A673 (cell line): ENCODE results near the gene XPO4. TPM values are rescaled to one million over a fixed set of nuclear protein-coding genes. Genes with fewer than 3 reads are reported as not detected.

Source experiments
- BruUV-seq: library from RNA; stranded (reverse); fragments of 400-500 nt; replicated peaks from 2 replicates; lab custom pipeline; 2021; lab: Mats Ljungman, UMichigan
- CTCF ChIA-PET: fragments of 300-600 bp; sonication (Branson Sonifier 250); formaldehyde crosslinking; loops from one replicate; lab custom pipeline; 2022; ENCODE audit warnings: antibody characterized with exemption; lab: Charles Lee
- POLR2A ChIA-PET: fragments of 300-600 bp; sonication (Branson Sonifier 250); formaldehyde crosslinking; loops from one replicate; lab custom pipeline; 2022; ENCODE audit warnings: antibody characterized with exemption; ENCODE audit not compliant: low non-redundant PET; lab: Charles Lee
- DNase-seq: peaks from one replicate; pipeline ENCODE4 v3.0.0-alpha.2; 2015; ENCODE audit warnings: low spot score
- H3K27ac ChIP-seq: fragments of 200-600 bp; sonication (generic); 2 replicates; pipeline ENCODE4 v1.5.1; 2016; ENCODE audit warnings: mixed run types, low read depth, mild to moderate bottlenecking, mixed read lengths, antibody characterized with exemption, low read length; ENCODE audit not compliant: poor library complexity, severe bottlenecking
- H3K27me3 ChIP-seq: fragments of 200-600 bp; sonication (generic); replicated peaks from 2 replicates; pipeline ENCODE4 v1.6.1; 2017; ENCODE audit warnings: mixed run types, low read depth, mild to moderate bottlenecking, mixed read lengths, antibody characterized with exemption, low read length; ENCODE audit not compliant: insufficient read depth, poor library complexity
- H3K36me3 ChIP-seq: fragments of 200-600 bp; sonication (generic); 2 replicates; pipeline ENCODE4 v1.6.1; 2016; ENCODE audit warnings: mixed run types, mild to moderate bottlenecking, mixed read lengths, antibody characterized with exemption, low read length; ENCODE audit not compliant: insufficient read depth, poor library complexity, severe bottlenecking
- H3K4me1 ChIP-seq: fragments of 200-600 bp; sonication (generic); 2 replicates; pipeline ENCODE4 v1.6.1; 2017; ENCODE audit warnings: mixed run types, mild to moderate bottlenecking, mixed read lengths, antibody characterized with exemption, low read length; ENCODE audit not compliant: insufficient read depth, poor library complexity, severe bottlenecking
- H3K4me3 ChIP-seq: fragments of 200-600 bp; sonication (generic); 2 replicates; pipeline ENCODE4 v1.5.1; 2016; ENCODE audit warnings: low read depth, mixed run types, mild to moderate bottlenecking, mixed read lengths, low read length; ENCODE audit not compliant: poor library complexity, severe bottlenecking
- H3K9me3 ChIP-seq: fragments of 200-600 bp; sonication (generic); 2 replicates; pipeline ENCODE4 v1.6.1; 2016; ENCODE audit warnings: mixed run types, low read depth, mild to moderate bottlenecking, mixed read lengths, antibody characterized with exemption, low read length; ENCODE audit not compliant: poor library complexity, severe bottlenecking
- CTCF ChIP-seq: fragments of 300-800, 200-600 bp; sonication (generic); conservative IDR thresholded peaks from 2 replicates; pipeline ENCODE4 v1.5.1; 2017; ENCODE audit warnings: low read depth, mild to moderate bottlenecking, antibody characterized with exemption, low read length, moderate library complexity, mixed read lengths
- EZH2 ChIP-seq: fragments of 200-600 bp; sonication (generic); IDR thresholded peaks from 2 replicates; pipeline ENCODE4 v1.6.1; 2017; ENCODE audit warnings: borderline replicate concordance, low read depth, mild to moderate bottlenecking, mixed read lengths, antibody characterized with exemption, low read length; ENCODE audit not compliant: poor library complexity, severe bottlenecking
- intact Hi-C: fragments of 100-400 bp; cut with micrococcal nuclease; formaldehyde crosslinking; loops from one replicate; pipeline ENCODE4 v1.10.0; 2022; ENCODE audit not compliant: unreplicated experiment
- total RNA-seq: library from RNA; stranded (reverse); gene quantifications from 2 replicates; pipeline ENCODE4 v1.2.3, GENCODE V29; 2021

XPO4 gene
- total RNA-seq, 1 experiment from 2014 or later, result 39.8 TPM

GRCh38 chr13:20833900-20834679 is 68.5 kb downstream of the XPO4 start:
- Histone ChIP-seq H3K9me3 (no peaks in the 10 kb centered on the region), H3K36me3 (peaks cover 8% of the 10 kb centered on the region), H3K4me1 (peaks cover 10% of the 10 kb centered on the region), H3K4me3 (no peak overlapping the region), H3K27me3 (no peaks in the 10 kb centered on the region), H3K27ac (no peak overlapping the region)
- DNase-seq, result no peak
- ChIA-PET CTCF (no interaction called here), POLR2A (no interaction called here)
- TF ChIP-seq CTCF, result no peak
- no peak for TF ChIP-seq EZH2
- no TSS peak for BruUV-seq
- intact Hi-C loops, result no loop called here

GRCh38 chr13:20832861-20833260 is 69.7 kb downstream of the XPO4 start:
- no peak for TF ChIP-seq EZH2
- TF ChIP-seq CTCF, result no peak
- DNase-seq, result no peak
- Histone ChIP-seq H3K36me3 (peaks cover 8% of the 10 kb centered on the region), H3K27ac (no peak overlapping the region), H3K9me3 (no peaks in the 10 kb centered on the region), H3K4me1 (peaks cover 10% of the 10 kb centered on the region), H3K27me3 (no peaks in the 10 kb centered on the region), H3K4me3 (no peak overlapping the region)
- ChIA-PET POLR2A (no interaction called here), CTCF (no interaction called here)
- intact Hi-C loops, result no loop called here
- BruUV-seq, result no TSS peak

GRCh38 chr13:20831933-20832332 is 70.6 kb downstream of the XPO4 start:
- TF ChIP-seq CTCF (no peak), EZH2 (no peak)
- no peak overlapping the region for H3K27ac ChIP-seq
- intact Hi-C loops, result no loop called here
- peaks cover 2% of the 10 kb centered on the region for H3K36me3 ChIP-seq
- no peak for DNase-seq
- no peaks in the 10 kb centered on the region for H3K9me3 ChIP-seq
- H3K4me1 ChIP-seq, result peaks cover 10% of the 10 kb centered on the region
- POLR2A ChIA-PET, result no interaction called here
- H3K4me3 ChIP-seq, result no peak overlapping the region
- CTCF ChIA-PET, result no interaction called here
- H3K27me3 ChIP-seq, result no peaks in the 10 kb centered on the region
- no TSS peak for BruUV-seq
